GM21515 (cell line): ENCODE data around the gene NES.

ENCODE experiments used
- ATAC-seq: cut with Tn5 transposase; IDR thresholded peaks from one replicate; pipeline ENCODE4 v1.9.1; 2021; ENCODE audit not compliant: unreplicated experiment

NES gene

DNA sequence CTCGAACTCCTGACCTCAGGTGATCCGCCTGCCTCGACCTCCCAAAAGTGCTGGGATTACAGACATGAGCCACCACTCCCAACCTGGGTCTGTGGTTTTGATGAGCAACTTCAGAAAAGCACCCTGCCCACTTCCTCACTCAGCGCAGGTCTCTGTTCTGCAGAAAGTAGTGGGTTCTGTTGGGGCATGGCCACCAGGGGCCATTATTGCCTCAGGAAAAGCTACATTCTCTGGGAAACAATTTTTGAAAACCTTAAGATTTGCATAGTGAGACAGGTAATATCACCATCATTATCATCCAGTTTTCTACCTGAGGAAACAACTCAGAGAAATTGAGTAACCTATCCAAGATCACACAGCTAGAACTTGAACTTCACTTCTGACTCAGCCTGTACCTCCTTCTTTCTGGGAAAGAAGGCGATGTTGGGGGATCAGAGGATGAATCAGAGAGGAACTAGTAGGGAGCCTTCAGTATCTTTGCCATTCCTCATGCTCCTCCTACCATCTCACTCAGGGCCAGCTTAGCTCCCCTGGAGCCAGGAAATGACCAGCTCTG, 7.1 kb upstream of the NES start:
- ATAC-seq: no peak

DNA sequence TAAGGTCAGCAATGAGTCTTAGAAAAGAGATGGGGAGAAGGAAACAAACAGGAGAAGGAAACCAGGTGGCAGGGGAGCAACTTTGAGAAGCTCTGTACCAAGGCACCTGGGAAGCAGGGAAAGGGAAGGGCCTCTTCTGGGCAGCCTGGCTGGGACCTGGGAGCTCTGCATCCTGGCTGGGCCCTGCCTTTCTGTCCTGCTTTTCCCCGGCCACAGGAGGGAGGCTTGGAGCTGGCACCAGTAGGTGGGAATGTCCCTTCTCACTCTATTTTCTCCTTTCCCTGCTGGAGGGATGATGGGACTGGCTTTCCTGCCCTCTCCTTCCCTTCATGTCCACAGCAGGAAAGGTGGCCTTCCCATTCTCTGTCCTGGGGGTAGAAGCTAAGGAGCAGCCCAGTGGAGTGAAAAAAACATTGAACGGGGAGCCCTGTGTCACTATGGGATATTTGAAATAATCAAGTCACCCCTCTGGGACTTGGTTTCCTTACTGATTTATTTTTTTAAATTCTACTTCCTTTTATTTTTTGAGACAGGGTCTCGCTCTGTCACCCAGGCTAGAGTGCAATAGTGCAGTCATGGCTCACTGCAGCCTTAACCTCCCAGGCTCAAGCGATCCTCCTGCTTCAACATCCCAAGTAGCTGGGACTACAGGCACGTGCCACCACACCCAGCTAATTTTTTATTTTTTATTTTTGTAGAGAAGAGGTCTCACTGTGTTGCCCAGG, 5.1 kb upstream of the NES start:
- no peak for ATAC-seq

DNA sequence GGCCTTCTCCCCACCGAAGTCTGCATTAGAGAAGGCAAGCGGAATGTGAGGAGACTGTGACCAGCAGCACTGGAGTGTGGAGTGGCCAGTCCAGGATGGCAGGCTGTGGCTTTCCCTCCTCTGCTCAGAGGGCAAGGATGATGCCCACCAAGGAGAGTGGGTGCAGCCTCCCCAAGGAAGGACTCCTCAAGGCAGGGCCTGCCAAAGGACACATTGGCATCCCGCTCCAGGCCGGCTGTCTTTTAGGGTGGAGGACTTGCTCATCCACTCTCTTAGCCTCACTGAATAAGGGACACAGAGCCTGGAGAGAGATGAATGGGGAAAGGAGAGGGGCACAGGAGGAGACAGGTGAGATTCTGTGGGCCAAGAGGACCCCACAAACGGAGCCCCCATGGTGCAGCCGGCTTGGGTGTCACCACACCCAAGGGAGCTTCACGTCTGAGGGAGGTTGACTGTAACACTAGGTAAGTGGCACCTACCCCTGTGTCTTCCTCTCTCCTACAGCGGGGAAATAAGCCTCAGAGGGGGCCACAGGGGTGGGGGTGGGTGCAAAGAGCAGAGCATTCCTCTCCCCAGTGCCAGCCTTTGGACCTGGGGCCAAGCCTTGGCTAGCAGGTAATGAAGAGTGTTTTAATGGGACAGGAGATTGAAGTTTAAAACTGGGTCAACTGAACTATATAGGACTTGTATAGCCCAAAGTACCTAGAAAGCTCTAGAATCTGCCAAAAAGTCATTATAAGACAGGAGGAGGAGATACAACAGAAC, 4.2 kb upstream of the NES start:
- no peak for ATAC-seq

DNA sequence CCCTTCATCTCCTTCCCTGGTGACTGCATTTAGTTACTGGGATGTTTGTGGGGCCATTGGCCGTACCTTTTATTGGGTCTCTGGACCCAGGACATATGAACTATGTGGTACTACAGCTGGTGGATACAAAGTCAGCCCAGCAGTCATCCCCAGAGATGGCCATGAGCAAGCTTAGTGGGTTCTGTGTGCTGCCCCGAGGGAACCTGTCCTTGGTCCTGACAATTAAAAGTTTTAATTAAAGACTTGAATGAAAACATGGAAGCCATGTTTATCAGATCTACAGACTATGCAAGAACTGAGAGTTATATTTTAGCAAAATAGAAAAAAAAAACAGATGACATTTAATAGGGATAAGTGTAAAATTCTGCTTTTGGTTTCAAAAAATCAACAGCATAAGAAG, 2.8 kb upstream of the NES start:
- ATAC-seq: no peak

DNA sequence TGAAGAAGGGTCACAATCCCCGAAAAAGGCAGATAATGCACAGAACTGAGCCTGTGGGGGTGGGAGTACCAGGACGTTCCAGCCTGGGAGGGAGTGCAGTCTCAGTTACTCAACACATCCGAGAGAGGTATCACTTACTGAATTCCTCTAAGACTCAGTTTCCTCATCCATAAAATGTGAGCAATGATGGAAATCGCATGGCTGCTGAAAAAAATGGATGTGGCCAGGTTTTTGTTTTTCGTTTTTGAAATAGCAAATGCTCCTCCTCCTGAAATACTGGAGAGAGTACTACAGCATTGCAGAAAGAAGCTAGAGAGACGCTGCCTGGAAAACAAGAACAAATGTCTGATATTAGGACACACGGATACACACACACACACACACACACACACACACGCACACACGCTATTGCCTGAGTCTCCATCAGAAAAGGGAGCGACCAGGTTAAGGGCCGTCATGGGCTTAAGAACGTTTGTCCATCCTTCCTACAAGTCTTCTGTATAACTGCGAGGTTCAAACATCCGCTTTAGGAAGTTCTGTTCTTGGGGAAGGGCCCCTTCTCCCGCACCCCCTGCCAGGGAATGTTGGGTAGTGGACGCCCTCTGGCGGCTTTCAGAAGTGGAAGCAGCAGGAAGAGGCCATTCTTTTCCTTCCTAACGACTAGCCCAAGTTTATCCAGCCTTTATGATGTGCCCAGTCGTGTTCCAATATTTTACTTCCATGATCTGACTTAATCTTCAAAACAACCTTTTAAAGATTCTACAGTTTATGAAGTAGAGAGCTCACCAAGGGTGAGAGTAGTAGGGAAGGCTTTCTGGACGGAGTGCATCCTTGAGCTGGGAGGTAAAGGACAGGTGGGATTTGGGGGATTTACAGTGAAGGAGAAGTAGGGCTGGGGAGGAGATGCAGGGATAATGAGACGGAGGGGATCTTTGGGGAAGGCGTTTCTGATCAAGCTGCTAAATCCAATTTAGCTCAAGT, 699 bp upstream of the NES start:
- no peak for ATAC-seq

DNA sequence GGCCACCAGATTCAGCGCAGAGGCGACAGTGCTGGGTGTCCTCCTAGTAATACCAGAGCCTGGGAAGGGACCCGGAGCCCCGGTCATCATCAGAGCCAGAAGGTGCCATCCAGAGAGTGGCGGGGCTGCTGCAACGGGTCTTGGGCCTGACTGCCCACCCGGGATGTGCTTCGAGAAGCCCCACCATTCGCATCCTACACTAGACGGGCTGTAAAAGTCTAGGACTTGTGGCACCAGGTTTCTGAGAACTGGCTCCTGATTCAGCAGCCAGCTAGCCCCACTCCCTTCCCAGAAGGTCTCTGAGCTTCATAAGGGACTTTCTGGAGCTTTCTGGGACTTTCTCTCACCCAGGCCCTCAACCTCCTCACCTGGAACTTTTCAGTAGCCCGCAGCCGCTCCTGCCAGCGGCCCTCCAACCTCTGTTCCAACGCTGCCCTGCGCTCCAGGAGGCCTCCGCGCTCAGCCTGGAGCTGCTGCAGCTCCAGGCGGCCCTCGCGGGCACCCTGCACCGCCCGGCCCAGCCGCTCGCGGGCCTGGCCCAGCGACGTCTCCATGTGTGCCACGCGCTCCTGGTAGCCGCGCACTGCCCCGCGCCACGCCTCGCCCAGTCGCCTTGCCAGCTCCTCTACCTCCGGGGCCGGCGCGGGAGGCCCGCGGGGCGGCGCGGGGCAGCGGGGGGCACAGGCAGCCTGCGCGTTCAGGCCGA, 940 bp downstream of the NES start:
- ATAC-seq: no peak

DNA sequence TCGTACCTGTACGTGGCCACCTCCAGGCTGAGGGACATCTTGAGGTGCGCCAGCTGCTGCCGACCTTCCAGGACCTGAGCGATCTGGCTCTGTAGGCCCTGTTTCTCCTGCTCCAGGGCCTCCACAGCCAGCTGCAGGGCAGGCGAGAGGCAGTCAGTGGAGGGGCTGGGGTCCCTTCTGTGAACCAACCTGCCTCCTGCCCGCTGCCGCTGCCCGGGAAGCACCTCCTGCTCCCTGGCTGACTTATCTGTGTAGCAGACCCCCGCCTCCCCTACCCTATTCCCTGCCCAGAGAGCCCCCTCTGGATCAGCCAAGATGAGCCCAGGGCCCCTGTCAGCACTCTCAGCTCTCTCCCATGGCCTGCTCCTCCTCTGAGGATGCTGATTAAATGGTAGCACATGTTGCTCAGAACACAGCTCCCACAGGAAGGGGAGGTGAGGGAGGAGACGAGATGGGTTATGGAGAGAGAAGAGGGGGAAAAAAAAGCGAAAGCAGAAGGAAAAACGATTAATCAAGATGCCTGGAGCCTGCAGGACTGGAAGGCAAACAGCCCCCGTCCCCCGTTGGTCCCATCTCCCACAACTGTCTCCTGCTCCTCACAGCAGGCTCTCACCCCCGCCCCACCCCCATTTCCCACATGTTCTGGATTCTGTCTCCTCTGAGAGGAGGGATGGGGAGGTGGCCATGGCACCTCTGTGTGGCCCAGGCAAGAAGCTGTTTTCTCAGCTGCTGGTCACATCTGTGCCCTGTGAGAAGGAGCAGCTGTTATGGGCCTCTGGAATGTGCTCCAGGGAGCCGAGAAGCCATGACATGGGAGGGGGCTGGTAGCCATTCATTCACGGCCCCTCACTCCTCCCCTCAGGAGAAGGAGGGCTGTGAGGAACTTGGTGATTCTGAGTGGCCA, 1.7 kb downstream of the NES start:
- ATAC-seq: no peak

DNA sequence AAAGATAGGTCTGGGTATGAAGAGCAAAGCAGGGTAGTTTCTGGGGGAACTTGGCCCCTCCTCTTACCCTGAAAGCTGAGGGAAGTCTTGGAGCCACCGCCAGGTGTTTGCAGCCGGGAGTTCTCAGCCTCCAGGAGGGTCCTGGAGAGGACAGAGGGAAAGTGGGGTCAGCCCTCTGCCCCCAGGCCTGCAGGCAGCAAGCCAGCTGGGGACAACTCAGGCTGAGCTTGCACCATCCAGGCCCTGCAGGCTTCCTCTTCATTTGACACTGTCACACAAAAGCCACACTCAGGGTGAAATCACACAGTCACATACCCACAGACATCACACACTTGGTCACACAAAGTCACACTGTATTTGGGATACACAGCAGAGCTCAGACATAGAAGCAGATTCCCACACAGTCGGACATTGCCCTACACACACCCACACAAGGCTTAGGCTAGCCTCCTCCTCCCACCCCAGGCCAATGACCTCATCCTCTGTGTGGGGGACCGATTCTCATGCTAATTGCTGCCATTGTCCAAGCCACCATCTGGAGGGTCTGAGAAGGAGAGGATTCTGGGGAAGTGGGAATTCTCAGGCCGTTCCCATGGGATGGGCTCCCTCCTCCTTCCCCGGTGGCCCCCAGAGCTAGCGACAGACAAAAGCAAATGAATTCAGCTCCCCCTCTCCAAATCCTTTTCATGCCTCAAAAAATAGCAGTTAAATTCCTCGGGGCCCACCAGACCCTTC, 3.7 kb downstream of the NES start:
- ATAC-seq: no peak

DNA sequence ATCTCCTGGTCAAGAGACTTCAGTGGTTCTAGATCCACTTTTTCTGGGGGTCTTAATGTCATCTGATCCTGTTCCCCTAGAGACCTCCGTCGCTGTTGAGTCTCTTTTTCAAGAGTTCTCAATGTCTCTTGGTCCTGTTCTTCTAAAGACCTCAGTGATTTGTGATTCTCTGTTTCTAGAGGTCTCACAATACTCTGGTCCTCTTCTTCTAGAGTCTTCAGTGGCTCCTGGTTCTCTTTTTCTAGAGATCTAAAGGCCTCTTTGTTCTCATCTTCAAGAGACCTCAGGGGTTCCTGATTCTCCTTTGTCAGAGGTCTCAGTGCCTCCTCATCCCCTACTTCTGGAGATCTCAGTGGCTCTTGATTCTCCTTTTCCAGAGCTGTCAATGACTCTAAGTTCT, 5.4 kb downstream of the NES start:
- no peak for ATAC-seq

DNA sequence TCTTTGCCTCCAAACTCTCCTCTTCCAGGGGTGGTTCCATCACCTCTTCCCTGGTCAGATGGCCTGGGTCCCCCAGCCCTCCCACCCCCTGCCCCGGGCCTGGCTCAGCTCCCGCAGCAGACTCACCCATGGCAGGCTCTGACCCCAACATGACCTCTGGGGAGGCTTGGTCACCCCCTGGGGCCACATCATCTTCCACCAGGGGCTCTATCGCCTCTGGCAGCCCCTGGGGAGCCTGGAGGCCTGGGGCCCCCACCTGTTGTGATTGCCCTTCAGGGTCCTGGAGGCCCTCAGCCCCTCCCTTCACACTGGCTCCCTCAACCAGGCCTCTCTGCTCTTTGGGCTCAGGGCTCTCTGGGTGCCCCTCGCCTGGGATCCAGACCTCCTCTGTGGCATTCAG, 6.4 kb downstream of the NES start:
- no peak for ATAC-seq

DNA sequence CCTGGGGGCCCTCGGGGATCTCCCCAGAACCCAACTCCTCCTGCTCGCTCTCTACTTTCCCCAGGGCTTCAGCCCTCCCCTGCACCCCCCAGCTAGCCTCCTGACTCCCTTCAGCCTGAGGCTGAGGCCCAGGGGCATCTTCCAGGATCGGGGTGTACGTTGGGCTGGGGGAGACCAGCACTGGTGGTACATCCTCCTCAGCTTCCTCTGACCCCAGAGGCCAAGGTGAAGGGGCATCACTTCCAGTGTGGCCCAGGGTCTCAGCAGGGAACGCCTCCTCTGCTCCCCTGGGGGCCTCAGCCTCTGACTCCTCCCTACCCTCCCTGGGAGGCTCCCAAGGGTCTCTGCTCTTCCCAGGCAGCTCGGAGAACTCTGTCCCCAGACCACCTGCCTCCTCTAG, 6.8 kb downstream of the NES start:
- ATAC-seq: no peak

DNA sequence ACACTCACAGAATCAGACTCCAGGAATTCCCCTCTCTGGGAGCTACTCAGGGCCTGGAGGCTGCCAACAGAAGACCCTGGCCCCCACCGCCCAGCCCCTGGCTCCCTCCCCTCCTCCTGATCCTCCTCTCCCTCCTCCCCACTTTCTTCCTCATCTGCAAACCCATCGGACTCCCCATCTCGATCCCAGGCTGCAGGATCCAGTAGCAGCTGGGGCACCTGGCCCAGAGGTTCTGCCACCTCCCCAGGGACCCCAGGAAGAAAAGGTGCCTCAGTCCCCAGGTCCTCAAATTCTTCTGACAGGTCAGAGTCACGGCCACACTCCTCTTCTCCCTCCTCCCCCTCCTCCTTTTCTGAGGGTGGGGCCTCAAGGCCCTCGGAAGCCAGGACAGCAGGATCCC, 7.4 kb downstream of the NES start:
- ATAC-seq: no peak

DNA sequence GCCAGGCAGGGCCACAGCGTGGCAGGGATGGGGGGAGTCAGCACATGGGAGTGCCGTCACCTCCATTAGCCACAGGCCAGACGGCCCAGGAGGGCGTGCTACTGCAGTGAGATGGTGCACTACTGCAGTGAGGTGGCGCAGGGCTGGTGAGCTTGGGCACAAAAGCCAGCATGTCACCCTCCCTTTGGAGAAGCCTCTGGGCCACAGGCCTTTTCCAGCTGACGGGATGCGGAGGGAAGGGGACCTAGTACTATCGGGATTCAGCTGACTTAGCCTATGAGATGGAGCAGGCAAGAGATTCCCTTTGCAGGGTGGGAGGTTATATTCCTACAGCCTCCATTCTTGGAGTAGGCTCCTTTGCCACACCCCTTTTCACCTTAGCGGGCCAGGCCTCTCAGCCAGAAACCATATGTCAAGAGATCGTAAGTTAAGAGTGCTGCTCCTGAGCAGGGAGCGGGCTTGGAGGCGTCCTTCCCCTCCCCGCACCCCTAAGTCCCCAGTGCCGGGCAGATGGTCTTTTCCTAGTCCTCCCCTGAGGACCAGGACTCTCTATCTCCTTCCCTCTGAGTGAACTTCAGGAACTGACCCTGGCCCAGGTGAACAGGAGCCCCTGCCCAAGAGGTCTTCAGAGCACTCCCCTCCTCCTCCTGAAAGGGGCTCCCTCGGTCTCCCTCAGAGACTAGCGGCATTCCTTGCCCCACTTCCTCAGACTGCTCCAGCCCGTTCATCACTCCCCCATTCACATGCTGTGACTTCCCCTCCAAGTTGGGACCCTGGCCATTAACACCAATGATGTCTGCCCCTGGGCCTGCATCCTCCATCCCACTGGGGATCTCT, 8.2 kb downstream of the NES start:
- ATAC-seq: no peak

DNA sequence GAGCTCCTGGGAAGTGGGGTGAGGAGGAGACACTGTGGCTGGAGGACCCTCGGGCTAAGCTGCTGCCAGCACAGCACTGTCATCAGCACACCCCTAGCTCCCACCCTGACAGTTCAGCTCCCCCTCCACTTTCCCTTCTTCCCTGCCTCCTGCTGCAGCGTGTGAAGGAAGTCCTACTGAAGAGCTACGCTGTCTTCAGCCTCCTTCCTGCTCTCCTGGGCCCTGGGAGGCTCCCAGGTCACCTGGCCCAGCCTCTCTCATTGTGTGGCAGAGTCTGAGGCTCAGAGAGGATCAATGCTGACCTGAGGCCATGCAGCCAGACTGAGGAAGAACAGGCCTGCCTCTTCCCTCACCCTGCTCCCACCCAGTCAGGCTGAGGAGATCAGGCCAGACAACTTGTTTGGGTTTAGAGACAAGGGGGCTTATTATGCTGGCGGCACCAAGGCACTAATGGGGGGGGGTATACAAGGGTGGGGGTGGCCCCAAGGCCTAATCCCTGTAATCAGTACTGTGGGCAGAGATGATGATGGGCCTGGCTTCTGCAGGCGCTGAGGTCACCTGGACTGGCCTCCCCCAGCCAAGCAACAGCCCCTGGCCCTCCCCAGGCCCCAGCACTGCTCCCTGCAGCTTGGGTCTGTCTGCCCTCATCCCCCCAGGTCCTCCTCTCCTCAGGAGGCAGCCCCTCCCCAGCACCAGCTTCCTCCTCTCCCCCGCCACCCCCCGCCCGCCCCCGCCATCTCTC, 9.1 kb downstream of the NES start:
- ATAC-seq: no peak

DNA sequence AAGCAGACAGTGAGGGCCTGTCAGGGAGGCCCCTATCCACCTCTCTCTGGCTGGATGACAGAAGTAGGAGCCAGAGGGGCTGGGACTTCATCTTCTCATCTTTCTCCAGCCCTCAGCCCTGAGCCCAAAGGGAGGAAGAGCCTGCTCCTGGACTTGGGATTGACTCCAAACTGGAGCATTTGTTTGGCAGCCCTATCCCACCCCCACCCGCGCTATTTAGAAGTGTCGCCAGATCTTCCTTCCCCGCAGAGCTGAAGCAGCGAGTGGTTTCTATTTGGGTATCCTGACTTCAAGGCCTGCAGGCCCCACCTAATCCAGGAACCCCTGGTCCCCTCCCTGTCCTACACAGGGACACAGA, 9.6 kb downstream of the NES start:
- no peak for ATAC-seq

DNA sequence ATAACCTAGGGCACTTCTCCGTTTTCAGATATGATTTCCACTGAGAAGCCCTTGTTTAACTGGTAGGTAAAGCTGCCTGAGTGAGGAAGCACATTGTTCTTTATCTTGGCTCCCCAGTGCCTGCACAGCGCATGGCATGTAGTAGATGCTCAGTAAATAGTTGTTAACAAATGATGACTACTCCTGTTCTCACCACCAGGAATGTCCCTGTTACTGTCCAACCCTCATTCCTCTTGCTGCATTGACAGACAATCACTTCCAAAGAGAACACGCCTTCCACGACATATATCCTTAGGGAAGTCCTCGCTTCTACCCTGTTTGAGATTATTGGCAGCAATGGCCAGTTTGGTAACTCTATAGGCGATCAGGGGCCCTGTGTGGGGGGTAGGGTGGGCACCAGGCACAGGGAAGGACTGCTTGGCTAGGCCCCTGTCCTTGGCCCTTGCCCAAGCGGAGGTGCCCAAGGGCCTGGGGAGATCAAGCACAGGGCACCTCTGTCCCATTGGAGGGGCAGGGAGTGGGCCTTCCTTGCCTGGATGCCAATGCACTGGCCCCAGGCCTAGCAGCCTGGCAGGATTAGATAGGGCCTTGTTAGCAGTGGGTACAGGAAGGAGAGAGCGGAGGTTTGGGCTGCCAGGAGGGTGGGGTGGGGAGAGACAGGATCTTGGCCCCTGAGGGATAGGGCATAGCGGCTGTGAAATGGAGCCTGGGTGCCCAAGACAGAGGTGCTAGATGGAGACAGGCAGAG, 10.2 kb downstream of the NES start:
- no peak for ATAC-seq

DNA sequence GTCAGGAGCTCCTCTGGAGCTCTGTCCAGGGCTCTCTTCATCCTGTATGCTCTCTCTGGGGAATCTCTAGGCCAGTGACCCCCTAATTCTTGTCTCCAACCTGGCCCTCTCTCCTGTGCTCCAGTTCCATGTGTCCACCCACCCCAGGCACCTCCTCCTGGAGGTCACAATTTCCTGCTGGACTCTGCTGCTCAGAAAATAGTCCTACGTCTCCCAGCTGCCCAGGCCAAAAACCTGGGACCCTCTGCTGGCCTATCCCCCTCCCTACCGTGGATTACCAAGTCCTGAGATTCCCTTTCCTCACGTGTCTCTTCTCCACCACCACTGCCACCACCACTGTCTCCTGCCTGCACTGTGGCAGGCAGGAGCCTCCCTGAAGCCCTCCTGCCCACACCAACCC, 11.7 kb downstream of the NES start:
- ATAC-seq: no peak
